H1 (cell line): ENCODE results near the gene ZYG11B. TPM values are rescaled to one million over a fixed set of nuclear protein-coding genes. Genes with fewer than 3 reads are reported as not detected.

Source experiments
- CTBP2 ChIP-seq: IDR thresholded peaks from 2 replicates; pipeline ENCODE4 v1.7.0; 2011; ENCODE audit warnings: borderline replicate concordance, mild to moderate bottlenecking, moderate library complexity, mixed read lengths, low read length; ENCODE audit not compliant: insufficient read depth, insufficient read length
- JUND ChIP-seq: IDR thresholded peaks from 2 replicates; pipeline ENCODE4 v1.6.1; 2011; ENCODE audit warnings: mild to moderate bottlenecking, improper control_type of control experiment, low read length
- POU5F1 ChIP-seq: IDR thresholded peaks from 2 replicates; pipeline ENCODE4 v1.6.1; 2011; ENCODE audit warnings: low read depth, mild to moderate bottlenecking, low read length, moderate library complexity
- SIRT6 ChIP-seq: IDR thresholded peaks from one replicate; pipeline ENCODE4 v1.7.1; 2012; ENCODE audit warnings: low read length, inconsistent platforms
- SRF ChIP-seq: IDR thresholded peaks from 2 replicates; pipeline ENCODE4 v1.6.1; 2011; ENCODE audit warnings: mild to moderate bottlenecking, low read depth, low read length, moderate library complexity
- polyA plus RNA-seq, 7 experiments: library from polyadenylated mRNA; depleted of rRNA in 3 of 7; stranded (reverse) in 5 of 7; unstranded in 2 of 7; fragments of >200 nt in 5 of 7; fragments of 200-250 nt in 2 of 7; gene quantifications; 1 replicate in 5 of 7; 2 replicates in 1 of 7; 4 replicates in 1 of 7; pipeline versions ENCODE4 v1.2.1 to v1.2.3, GENCODE V29; 2011 to 2013; ENCODE audit warnings: missing spikeins in 2 of 7, mixed read lengths in 2 of 7
- total RNA-seq: library from RNA; stranded (reverse); fragmentation: NEBNext Ultra II Directional; extraction: Animal tissue kit (Norgen Biotek cat#: 25700); gene quantifications from 2 replicates; pipeline ENCODE4 v1.2.1, GENCODE V29; 2021

Gene ZYG11B
- total and polyA plus RNA-seq, 2 of the 8 experiments (the other 6 are each of a cell fraction or from before 2014, with no cell fraction given): 4.4 to 20.9 TPM

DNA sequence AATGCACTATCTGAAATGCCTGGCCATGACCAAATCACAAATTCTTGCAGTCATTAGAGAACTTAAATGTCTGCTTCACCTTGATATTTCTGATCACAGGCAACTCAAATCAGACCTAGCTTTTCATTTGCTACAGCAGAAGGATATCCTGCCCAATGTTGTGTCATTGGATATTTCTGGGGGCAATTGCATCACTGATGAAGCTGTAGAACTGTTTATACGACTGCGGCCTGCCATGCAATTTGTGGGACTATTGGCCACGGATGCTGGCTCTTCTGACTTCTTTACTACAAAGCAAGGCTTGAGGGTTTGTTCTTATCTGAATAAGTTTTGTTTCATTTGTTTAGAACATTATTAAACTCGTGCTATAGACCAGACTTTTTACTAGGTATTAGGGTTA, 131.2 kb downstream of the ZYG11B start (continued):
- TF ChIP-seq SIRT6 (no peak), CTBP2 (no peak), SRF (no peak), POU5F1 (no peak), JUND (no peak)
